Esophagus squamous epithelium (tissue), 5 donors: Measurements from ENCODE around the gene MMGT1. TPM values are rescaled to one million over a fixed set of nuclear protein-coding genes. Genes with fewer than 3 reads are reported as not detected.

Experiments used
- DNase-seq: peaks from one replicate; lab custom pipeline; 2025; lab: John Stamatoyannopoulos, UW
- H3K27ac ChIP-seq, 4 donors: fragments of 200-600 bp; sonication (generic); one replicate each; pipeline ENCODE4 v1.5.1; 2016 to 2019; ENCODE audit warnings: mild to moderate bottlenecking in 1 of 4
- H3K27me3 ChIP-seq, 4 donors: fragments of 200-600 bp; sonication (generic); 1 replicate in 3 of 4; 2 replicates in 1 of 4; pipeline versions ENCODE4 v1.5.1 to v1.6.0; 2017 to 2021; ENCODE audit warnings: antibody characterized with exemption in 1 of 4
- H3K36me3 ChIP-seq, 3 donors: fragments of 200-600 bp; sonication (generic); one replicate each; pipeline ENCODE4 v1.5.1; 2016 to 2019
- H3K4me1 ChIP-seq, 3 donors: fragments of 200-600 bp; sonication (generic); one replicate each; pipeline ENCODE4 v1.5.1; 2017 to 2019
- H3K4me3 ChIP-seq, 4 donors: fragments of 200-600 bp; sonication (generic); 1 replicate in 3 of 4; 2 replicates in 1 of 4; pipeline ENCODE4 v1.5.1; 2016 to 2019; ENCODE audit warnings: mild to moderate bottlenecking in 2 of 4, moderate library complexity in 1 of 4
- H3K9me3 ChIP-seq, 3 donors: fragments of 200-600 bp; sonication (generic); one replicate each; pipeline ENCODE4 v1.5.1; 2016 to 2019
- POLR2A ChIP-seq, 4 donors: fragments of 450-650 bp; IDR thresholded peaks; one replicate each; pipeline ENCODE4 v1.6.1; 2017; ENCODE audit warnings: antibody characterized with exemption in 4 of 4, mild to moderate bottlenecking in 4 of 4, moderate library complexity in 3 of 4
- WGBS, 2 donors: methylation state at CpG; one replicate each; pipeline ENCODE4 v1.1.5; 2018; 5-methylcytosine and 5-hydroxymethylcytosine counted together
- intact Hi-C: fragments of 100-400 bp; cut with DNase I; formaldehyde crosslinking; loops from one replicate; pipeline ENCODE4 v1.15.0; 2022
- total RNA-seq, 4 donors: library from RNA; depleted of rRNA; stranded (reverse); fragments of >200 nt; gene quantifications; one replicate each; pipeline ENCODE4 v1.1.0, GENCODE V29; 2016
- TF ChIP-seq, protein P1 (sequence below), 6 experiments: fragments of 450-650 bp in 4 of 6; fragments of 200-600 bp in 2 of 6; sonication (generic) in 2 of 6; IDR thresholded peaks; one replicate each; pipeline ENCODE4 v1.5.1; 2016 to 2019; ENCODE audit warnings: antibody characterized with exemption in 6 of 6, mild to moderate bottlenecking in 4 of 6, moderate library complexity in 4 of 6
- donor health status: DM: yes; HTN: yes; CAD: no.

The MMGT1 gene
- 10 to 100 TPM; 10.6 to 24.0 (median 18.2) TPM for total RNA-seq

DNA sequence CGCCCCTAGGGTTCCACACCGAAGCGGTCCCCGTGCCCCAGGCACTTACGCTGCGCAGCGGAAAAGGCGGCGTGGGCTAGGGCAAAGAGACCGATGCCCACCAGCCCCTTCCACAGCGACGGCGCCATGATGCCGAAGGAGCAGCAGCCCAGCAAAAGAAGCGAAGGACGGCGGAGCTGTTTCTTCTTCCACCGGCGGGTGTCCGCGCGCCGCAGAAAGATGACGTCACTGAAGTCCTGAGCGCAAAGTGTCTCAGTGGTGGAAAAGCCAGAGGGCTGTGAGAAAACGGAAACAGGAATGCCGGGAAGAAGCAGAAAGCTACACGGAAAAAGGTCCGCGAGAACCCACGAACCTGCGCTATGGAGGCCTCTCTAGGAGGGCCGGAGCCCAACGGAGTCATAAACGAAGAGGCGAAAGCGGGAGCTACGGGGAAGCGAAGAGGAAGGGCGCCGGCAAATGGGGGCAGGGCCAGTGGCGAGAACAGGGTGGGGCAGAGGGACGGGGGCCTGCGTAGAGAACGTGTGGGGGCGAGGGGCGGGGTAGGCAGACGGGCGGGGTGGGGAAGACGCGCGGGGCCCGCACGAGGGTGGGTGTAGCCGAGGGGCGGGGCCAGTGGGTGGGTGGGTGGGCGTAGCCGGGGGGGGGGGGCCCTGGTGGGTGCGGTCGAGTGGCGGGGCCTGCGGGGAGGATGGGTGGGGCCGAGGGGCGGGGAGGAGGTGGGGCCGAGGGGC, at the start of gene MMGT1:
MMGT1 (minus strand) TSS at position 441 of the 731 bp plus-strand sequence; CDS start at position 128, 313 bp downstream.
- Histone ChIP-seq H3K36me3 (no peaks in the 10 kb centered on the region), H3K4me3 (peak within 1 kb of the TSS; percentile 62 to 79 (median 76)), H3K27me3 (no peaks in the 10 kb centered on the region), H3K4me1 (peaks cover 0 to 25% (median 0%) of the 10 kb centered on the region in 3 donors), H3K9me3 (no peaks in the 10 kb centered on the region), H3K27ac (peak within 1 kb of the TSS; percentile 90 to 96 (median 94))
- WGBS, 2 donors: 0 to 50% methylated on average over 10 to 32 of the region's 65 CpGs
- intact Hi-C loops: no loop called here
- DNase-seq: peak; percentile 59
- TF ChIP-seq POLR2A (IDR thresholded peaks at IDR 0.05): peak in 1 of 4 donors; percentile 33
- TF ChIP-seq, protein P1, sequence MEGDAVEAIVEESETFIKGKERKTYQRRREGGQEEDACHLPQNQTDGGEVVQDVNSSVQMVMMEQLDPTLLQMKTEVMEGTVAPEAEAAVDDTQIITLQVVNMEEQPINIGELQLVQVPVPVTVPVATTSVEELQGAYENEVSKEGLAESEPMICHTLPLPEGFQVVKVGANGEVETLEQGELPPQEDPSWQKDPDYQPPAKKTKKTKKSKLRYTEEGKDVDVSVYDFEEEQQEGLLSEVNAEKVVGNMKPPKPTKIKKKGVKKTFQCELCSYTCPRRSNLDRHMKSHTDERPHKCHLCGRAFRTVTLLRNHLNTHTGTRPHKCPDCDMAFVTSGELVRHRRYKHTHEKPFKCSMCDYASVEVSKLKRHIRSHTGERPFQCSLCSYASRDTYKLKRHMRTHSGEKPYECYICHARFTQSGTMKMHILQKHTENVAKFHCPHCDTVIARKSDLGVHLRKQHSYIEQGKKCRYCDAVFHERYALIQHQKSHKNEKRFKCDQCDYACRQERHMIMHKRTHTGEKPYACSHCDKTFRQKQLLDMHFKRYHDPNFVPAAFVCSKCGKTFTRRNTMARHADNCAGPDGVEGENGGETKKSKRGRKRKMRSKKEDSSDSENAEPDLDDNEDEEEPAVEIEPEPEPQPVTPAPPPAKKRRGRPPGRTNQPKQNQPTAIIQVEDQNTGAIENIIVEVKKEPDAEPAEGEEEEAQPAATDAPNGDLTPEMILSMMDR (IDR thresholded peaks at IDR 0.05): peak in 2 of 6 experiments; percentile 10 to 31

DNA sequence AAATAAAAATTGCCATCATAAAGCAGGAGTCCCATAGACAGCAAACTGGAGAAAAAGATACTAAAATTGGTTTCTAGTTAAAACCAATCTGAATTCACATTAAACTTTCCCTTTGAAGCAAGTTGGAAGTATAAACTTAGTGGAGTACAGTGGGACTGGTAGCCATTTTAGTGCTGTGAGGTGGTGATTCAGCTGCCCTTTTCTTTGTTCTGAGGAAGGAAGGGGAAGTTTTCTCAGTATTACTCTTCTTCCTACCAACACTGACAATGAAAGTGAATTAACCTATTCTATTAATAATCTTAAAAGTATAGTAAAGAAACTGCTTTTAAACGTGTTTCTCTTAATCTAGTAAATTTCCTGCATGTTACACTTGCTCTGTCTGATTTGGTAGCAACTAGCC, 48.1 kb upstream of the MMGT1 start:
- 33 to 63% methylated on average over 1 of the region's 1 CpG for WGBS, 2 donors
- Histone ChIP-seq H3K9me3 (no peaks in the 10 kb centered on the region), H3K36me3 (peaks cover 0 to 44% (median 0%) of the 10 kb centered on the region in 3 donors), H3K4me3 (no peak overlapping the region), H3K4me1 (no peaks in the 10 kb centered on the region), H3K27ac (no peak overlapping the region), H3K27me3 (no peaks in the 10 kb centered on the region)
- DNase-seq: no peak
- intact Hi-C loops: loop anchor here (10.0 kb wide), 1 partner anchor 143 kb away; no protein-coding TSS in a partner anchor
- no peak for TF ChIP-seq POLR2A (IDR thresholded peaks at IDR 0.05)
- TF ChIP-seq, protein P1 (IDR thresholded peaks at IDR 0.05): no peak

DNA sequence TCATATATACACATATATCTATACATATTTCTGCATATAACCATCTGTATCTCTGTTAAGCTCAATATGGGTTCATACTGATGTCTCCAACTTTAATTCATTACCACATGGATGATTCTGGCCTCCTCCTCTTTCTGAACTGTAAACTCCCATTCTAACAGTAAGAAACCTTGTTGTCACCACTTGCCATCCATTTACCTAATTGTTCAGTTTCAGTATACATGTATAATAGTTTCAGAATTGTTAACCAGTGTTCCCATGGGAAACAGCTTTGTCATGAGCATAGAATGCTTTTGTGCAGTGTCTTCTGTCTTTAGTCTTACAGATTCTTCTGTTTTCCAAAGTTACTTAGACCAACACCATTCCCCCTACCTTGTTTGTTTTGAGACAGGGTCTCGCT, 47.4 kb upstream of the MMGT1 start:
- 82 to 100% methylated on average over 1 of the region's 1 CpG for WGBS, 2 donors
- Histone ChIP-seq H3K4me1 (no peaks in the 10 kb centered on the region), H3K27me3 (no peaks in the 10 kb centered on the region), H3K9me3 (no peaks in the 10 kb centered on the region), H3K36me3 (peaks cover 0 to 47% (median 0%) of the 10 kb centered on the region in 3 donors), H3K27ac (no peak overlapping the region), H3K4me3 (no peak overlapping the region)
- intact Hi-C loops: loop anchor here (10.0 kb wide), 1 partner anchor 144 kb away; no protein-coding TSS in a partner anchor
- TF ChIP-seq, protein P1 (IDR thresholded peaks at IDR 0.05): no peak
- no peak for TF ChIP-seq POLR2A (IDR thresholded peaks at IDR 0.05)
- DNase-seq: no peak

DNA sequence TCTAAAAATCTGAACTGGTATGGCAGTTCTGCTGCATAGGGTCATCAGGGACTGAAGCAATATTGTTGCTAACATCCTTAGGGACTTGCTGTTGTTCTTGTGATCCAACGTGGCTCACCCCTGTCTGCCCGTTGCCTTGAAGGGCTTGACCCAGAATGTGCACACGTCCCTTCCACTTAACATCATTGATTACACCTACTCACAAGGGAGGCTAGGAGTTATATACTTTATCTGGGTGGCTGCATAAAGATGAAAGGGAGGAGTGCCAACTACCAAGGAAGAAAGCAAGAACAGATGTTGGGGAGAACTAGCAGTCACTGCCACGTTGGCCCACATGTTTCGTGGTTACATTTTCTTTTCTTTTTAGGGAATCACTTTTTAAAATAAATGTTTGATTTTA, 45.4 kb upstream of the MMGT1 start:
- 69 to 82% methylated on average over 5 of the region's 5 CpGs for WGBS, 2 donors
- TF ChIP-seq, protein P1 (IDR thresholded peaks at IDR 0.05): no peak
- TF ChIP-seq POLR2A (IDR thresholded peaks at IDR 0.05): no peak
- no peak overlapping the region for H3K27ac ChIP-seq
- no peak for DNase-seq
- H3K9me3 ChIP-seq: no peaks in the 10 kb centered on the region
- no peaks in the 10 kb centered on the region for H3K4me1 ChIP-seq
- intact Hi-C loops: no loop called here
- H3K4me3 ChIP-seq: no peak overlapping the region
- H3K27me3 ChIP-seq: no peaks in the 10 kb centered on the region
- H3K36me3 ChIP-seq: peaks cover 0 to 43% (median 0%) of the 10 kb centered on the region in 3 donors

DNA sequence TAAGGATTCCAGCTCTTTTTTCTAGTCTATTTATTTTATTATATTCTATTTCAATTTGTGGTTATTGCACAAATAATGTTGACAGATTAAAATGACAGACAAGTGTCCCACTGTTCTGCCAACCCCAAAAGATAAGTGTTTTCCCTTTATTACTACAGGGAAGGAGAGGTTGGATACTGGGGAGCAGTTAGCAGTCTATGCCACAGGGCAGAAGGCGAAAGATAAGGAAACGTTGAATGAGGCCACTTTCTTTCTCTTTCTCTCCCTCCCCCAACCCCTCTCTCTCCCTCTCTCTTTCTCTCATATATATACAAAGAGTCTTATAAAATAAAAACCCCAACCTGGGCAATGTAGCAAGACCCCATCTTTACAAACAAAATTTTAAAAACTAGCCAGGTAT, 43.1 kb upstream of the MMGT1 start:
- Histone ChIP-seq H3K27ac (no peak overlapping the region), H3K4me3 (no peak overlapping the region), H3K27me3 (no peaks in the 10 kb centered on the region), H3K9me3 (no peaks in the 10 kb centered on the region), H3K4me1 (no peaks in the 10 kb centered on the region), H3K36me3 (peaks cover 0 to 60% (median 0%) of the 10 kb centered on the region in 3 donors)
- TF ChIP-seq, protein P1 (IDR thresholded peaks at IDR 0.05): no peak
- TF ChIP-seq POLR2A (IDR thresholded peaks at IDR 0.05): no peak
- WGBS, 2 donors: 74 to 96% methylated on average over 2 of the region's 2 CpGs
- intact Hi-C loops: no loop called here
- DNase-seq: no peak
